Keratinocyte (primary cell): ENCODE measurements around the gene OPTN. TPM values are rescaled to one million over a fixed set of nuclear protein-coding genes. Genes with fewer than 3 reads are reported as not detected.

Experiments used
- DNase-seq: peaks from one replicate; pipeline ENCODE4 v3.0.0-alpha.2; 2011; ENCODE audit warnings: low read depth, missing footprints, low spot score
- FAIRE-seq: peaks from 2 replicates; lab custom pipeline; 2011; peaks lifted over from hg19 to GRCh38; lab: Jason Lieb, UNC
- H2AFZ ChIP-seq: 2 replicates; pipeline ENCODE4 v1.6.0; 2012; ENCODE audit warnings: low read length, control low read depth, inconsistent platforms; ENCODE audit not compliant: control insufficient read depth
- H3K27ac ChIP-seq: 2 replicates; pipeline ENCODE4 v1.5.1; 2011; ENCODE audit warnings: low read length; ENCODE audit not compliant: control insufficient read depth, insufficient read depth
- H3K27me3 ChIP-seq: 3 replicates; pipeline ENCODE4 v1.6.0; 2011; ENCODE audit warnings: low read length; ENCODE audit not compliant: control insufficient read depth, insufficient read depth; ENCODE audit errors: extremely low read depth
- H3K36me3 ChIP-seq, 2 experiments: 2 replicates in 1 of 2; 3 replicates in 1 of 2; pipeline ENCODE4 v1.5.1; 2011; ENCODE audit warnings: low read length in 2 of 2, mild to moderate bottlenecking in 1 of 2; ENCODE audit not compliant: control insufficient read depth in 2 of 2, insufficient read depth in 2 of 2; ENCODE audit errors: extremely low read depth in 1 of 2
- H3K4me1 ChIP-seq: 3 replicates; pipeline ENCODE4 v1.5.1; 2011; ENCODE audit warnings: low read length; ENCODE audit not compliant: control insufficient read depth, insufficient read depth; ENCODE audit errors: extremely low read depth
- H3K4me2 ChIP-seq: 3 replicates; pipeline ENCODE4 v1.6.0; 2011; ENCODE audit warnings: low read depth, low read length; ENCODE audit not compliant: control insufficient read depth, insufficient read depth; ENCODE audit errors: extremely low read depth
- H3K4me3 ChIP-seq, 3 experiments: fragments of 200-600 bp in 1 of 3; sonication (generic) in 1 of 3; 2 replicates in 2 of 3; 3 replicates in 1 of 3; pipeline ENCODE4 v1.5.1; 2011 to 2016; ENCODE audit warnings: low read length in 3 of 3, mild to moderate bottlenecking in 3 of 3, control low read depth in 2 of 3, inconsistent platforms in 1 of 3, low read depth in 1 of 3, mixed read lengths in 1 of 3, mixed run types in 1 of 3, moderate library complexity in 1 of 3; ENCODE audit not compliant: control insufficient read depth in 2 of 3, insufficient read depth in 2 of 3; ENCODE audit errors: extremely low read depth in 1 of 3
- H3K79me2 ChIP-seq: 2 replicates; pipeline ENCODE4 v1.6.0; 2012; ENCODE audit warnings: low read length; ENCODE audit not compliant: control insufficient read depth, insufficient read depth
- H3K9ac ChIP-seq: 3 replicates; pipeline ENCODE4 v1.6.0; 2011; ENCODE audit warnings: low read length; ENCODE audit not compliant: control insufficient read depth, insufficient read depth; ENCODE audit errors: extremely low read depth
- H3K9me1 ChIP-seq: 3 replicates; pipeline ENCODE4 v1.6.0; 2011; ENCODE audit warnings: low read length; ENCODE audit not compliant: control insufficient read depth, insufficient read depth; ENCODE audit errors: extremely low read depth
- H3K9me3 ChIP-seq: 2 replicates; pipeline ENCODE4 v1.5.1; 2012; ENCODE audit warnings: low read depth, low read length; ENCODE audit not compliant: control insufficient read depth
- H4K20me1 ChIP-seq: 3 replicates; pipeline ENCODE4 v1.6.0; 2011; ENCODE audit warnings: low read length; ENCODE audit not compliant: control insufficient read depth, insufficient read depth; ENCODE audit errors: extremely low read depth
- EZH2 ChIP-seq: IDR thresholded peaks from one replicate; pipeline ENCODE4 v1.6.1; 2012; ENCODE audit warnings: inconsistent platforms, mild to moderate bottlenecking, low read length, moderate library complexity
- dilution Hi-C: fragments of 300-500 bp; cut with MboI; formaldehyde crosslinking; loops from one replicate; pipeline ENCODE4 v1.7.0; 2020; ENCODE audit warnings: low sequenced_read_pairs; ENCODE audit not compliant: extremely low pct_ligation_motif_present
- polyA plus RNA-seq, 5 experiments: library from polyadenylated mRNA; depleted of rRNA in 3 of 5; stranded (reverse) in 3 of 5; stranded (forward) in 1 of 5; unstranded in 1 of 5; fragments of >200 nt; gene quantifications; 1 replicate in 1 of 5; 2 replicates in 3 of 5; 3 replicates in 1 of 5; pipeline versions ENCODE4 v1.2.1 to v1.2.3, GENCODE V29; 2011 to 2012; ENCODE audit warnings: missing spikeins in 2 of 5, low read depth in 1 of 5, low replicate concordance in 1 of 5
- TF ChIP-seq, protein P1 (sequence below), 3 experiments: IDR thresholded peaks in 1 of 3; conservative IDR thresholded peaks in 1 of 3; optimal IDR thresholded peaks in 1 of 3; 2 replicates in 2 of 3; 3 replicates in 1 of 3; pipeline versions ENCODE3 to v1.5.1; 2011; ENCODE audit warnings: low read length in 3 of 3, mild to moderate bottlenecking in 3 of 3, moderate library complexity in 2 of 3, control low read depth in 1 of 3, inconsistent platforms in 1 of 3; ENCODE audit not compliant: insufficient read depth in 2 of 3; ENCODE audit errors: extremely low read depth in 1 of 3

Gene OPTN
- polyA plus RNA-seq, 1 donor (not counting 4 experiments of a cell fraction or from before 2014, with no cell fraction given) = 71.9 TPM

DNA sequence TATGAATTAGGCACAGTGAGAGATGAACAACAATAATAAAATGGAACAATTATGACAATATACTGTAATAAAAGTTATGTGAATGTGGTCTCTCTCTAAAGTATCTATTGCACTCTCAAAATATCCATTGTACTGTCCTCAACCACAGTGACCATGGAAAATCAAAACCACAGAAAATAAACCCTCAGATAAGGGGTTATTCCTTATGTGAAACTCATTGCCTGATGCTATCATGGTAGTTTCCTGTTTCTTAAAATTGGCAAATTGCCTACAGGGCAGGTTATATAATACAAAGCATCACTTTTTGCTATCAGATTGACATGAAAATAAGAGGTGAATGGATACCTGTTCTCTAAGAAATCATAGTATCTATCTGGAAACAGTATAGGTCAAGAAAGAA lies 65.2 kb downstream of the OPTN start:
- FAIRE-seq (no peak), DNase-seq (no peak)
- H3K79me2 ChIP-seq = peaks cover 25% of the 10 kb centered on the region
- no peaks in the 10 kb centered on the region for H3K9me3 ChIP-seq
- no peak overlapping the region for H3K27ac ChIP-seq
- no peaks in the 10 kb centered on the region for H4K20me1 ChIP-seq
- H3K4me2 ChIP-seq = no peak overlapping the region
- H3K9ac ChIP-seq = no peak overlapping the region
- dilution Hi-C loops = no loop called here
- H3K4me3 ChIP-seq = no peak overlapping the region
- no peaks in the 10 kb centered on the region for H3K9me1 ChIP-seq
- peaks cover 13% of the 10 kb centered on the region for H3K4me1 ChIP-seq
- peaks cover 0 to 9% of the 10 kb centered on the region in 2 experiments for H3K36me3 ChIP-seq
- no peaks in the 10 kb centered on the region for H3K27me3 ChIP-seq
- no peak for TF ChIP-seq EZH2
- TF ChIP-seq, protein P1, sequence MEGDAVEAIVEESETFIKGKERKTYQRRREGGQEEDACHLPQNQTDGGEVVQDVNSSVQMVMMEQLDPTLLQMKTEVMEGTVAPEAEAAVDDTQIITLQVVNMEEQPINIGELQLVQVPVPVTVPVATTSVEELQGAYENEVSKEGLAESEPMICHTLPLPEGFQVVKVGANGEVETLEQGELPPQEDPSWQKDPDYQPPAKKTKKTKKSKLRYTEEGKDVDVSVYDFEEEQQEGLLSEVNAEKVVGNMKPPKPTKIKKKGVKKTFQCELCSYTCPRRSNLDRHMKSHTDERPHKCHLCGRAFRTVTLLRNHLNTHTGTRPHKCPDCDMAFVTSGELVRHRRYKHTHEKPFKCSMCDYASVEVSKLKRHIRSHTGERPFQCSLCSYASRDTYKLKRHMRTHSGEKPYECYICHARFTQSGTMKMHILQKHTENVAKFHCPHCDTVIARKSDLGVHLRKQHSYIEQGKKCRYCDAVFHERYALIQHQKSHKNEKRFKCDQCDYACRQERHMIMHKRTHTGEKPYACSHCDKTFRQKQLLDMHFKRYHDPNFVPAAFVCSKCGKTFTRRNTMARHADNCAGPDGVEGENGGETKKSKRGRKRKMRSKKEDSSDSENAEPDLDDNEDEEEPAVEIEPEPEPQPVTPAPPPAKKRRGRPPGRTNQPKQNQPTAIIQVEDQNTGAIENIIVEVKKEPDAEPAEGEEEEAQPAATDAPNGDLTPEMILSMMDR (optimal IDR thresholded peaks at IDR 0.05 in 1 of 3, IDR thresholded peaks at IDR 0.05 in 1 of 3, conservative IDR thresholded peaks at IDR 0.05 in 1 of 3; ENCODE audit: extremely low read depth in 1 of 3, insufficient read depth in 2 of 3, low read length in 3 of 3) = no peak
- no peak overlapping the region for H2AFZ ChIP-seq

DNA sequence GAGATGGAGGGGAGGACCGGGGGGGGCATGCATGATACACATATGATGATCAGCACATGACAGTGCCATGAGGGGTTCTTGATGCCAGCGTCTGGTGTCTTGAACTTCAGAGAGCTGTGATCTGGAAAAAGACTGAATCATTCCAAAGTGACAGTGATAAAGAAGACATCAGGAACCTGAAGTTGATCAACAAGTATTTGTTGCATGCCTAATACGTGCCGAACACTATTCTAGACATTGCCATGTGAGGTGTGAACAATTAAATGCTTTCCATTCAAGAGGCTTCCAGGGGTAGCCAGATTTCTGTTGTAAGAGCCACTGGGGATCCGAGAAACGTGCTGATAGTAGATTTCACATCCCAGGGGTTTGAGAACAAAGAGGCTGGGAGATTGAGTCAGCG lies 67.6 kb downstream of the OPTN start:
- Histone ChIP-seq H3K9me3 (no peaks in the 10 kb centered on the region), H3K79me2 (peaks cover 14% of the 10 kb centered on the region), H3K4me3 (no peak overlapping the region), H3K27me3 (no peaks in the 10 kb centered on the region), H3K9ac (no peak overlapping the region), H3K27ac (no peak overlapping the region), H3K4me1 (no peaks in the 10 kb centered on the region), H3K4me2 (no peak overlapping the region), H4K20me1 (no peaks in the 10 kb centered on the region), H3K36me3 (peaks cover 0 to 9% of the 10 kb centered on the region in 2 experiments), H2AFZ (no peak overlapping the region), H3K9me1 (peaks cover 2% of the 10 kb centered on the region)
- DNase-seq (no peak), FAIRE-seq (no peak)
- dilution Hi-C loops = no loop called here
- TF ChIP-seq, protein P1 (optimal IDR thresholded peaks at IDR 0.05 in 1 of 3, IDR thresholded peaks at IDR 0.05 in 1 of 3, conservative IDR thresholded peaks at IDR 0.05 in 1 of 3; ENCODE audit: extremely low read depth in 1 of 3, insufficient read depth in 2 of 3, low read length in 3 of 3) = no peak
- TF ChIP-seq EZH2 = no peak
